HTR-8/SVneo (cell line): ENCODE results near the gene KIAA1671.
A peak's percentile ranks its signal among the peaks of the same experiment; 100 is the strongest.

Experiments used
- DNase-seq: peaks from one replicate; pipeline ENCODE4 v3.0.0; 2011; ENCODE audit warnings: low spot score, mixed read lengths; ENCODE audit not compliant: insufficient read length
- FAIRE-seq: peaks from 2 replicates; lab custom pipeline; 2011; peaks lifted over from hg19 to GRCh38; lab: Jason Lieb, UNC

KIAA1671 gene

GRCh38 chr22:24977370-24978221 is 25.1 kb downstream of the KIAA1671 start:
- FAIRE-seq (no peak), DNase-seq (no peak)

GRCh38 chr22:24978308-24978707 is 25.8 kb downstream of the KIAA1671 start:
- FAIRE-seq: no peak
- no peak for DNase-seq

GRCh38 chr22:24981066-24981465 is 28.6 kb downstream of the KIAA1671 start:
- DNase-seq (no peak), FAIRE-seq (no peak)

GRCh38 chr22:24981656-24982055 is 29.1 kb downstream of the KIAA1671 start:
- DNase-seq: no peak
- FAIRE-seq: no peak

GRCh38 chr22:24982301-24983056 is 30.0 kb downstream of the KIAA1671 start:
- DNase-seq: no peak
- no peak for FAIRE-seq

GRCh38 chr22:24983151-24983550 is 30.6 kb downstream of the KIAA1671 start:
- no peak for FAIRE-seq
- no peak for DNase-seq

GRCh38 chr22:24984122-24984521 is 31.6 kb downstream of the KIAA1671 start:
- no peak for FAIRE-seq
- DNase-seq: no peak

- DNase-seq: peak; percentile 53
- FAIRE-seq: no peak
These were observed 33.3 kb downstream of the KIAA1671 start for GRCh38 chr22:24985826-24986214.

GRCh38 chr22:24986816-24987215 is 34.3 kb downstream of the KIAA1671 start:
- FAIRE-seq (no peak), DNase-seq (no peak)

- FAIRE-seq: no peak
- no peak for DNase-seq
These were observed 36.6 kb downstream of the KIAA1671 start for GRCh38 chr22:24989135-24989534.

- no peak for FAIRE-seq
These were observed 37.0 kb downstream of the KIAA1671 start for GRCh38 chr22:24989541-24989951.

GRCh38 chr22:24990344-24990905 is 37.9 kb downstream of the KIAA1671 start:
- no peak for DNase-seq
- FAIRE-seq: no peak

More at GRCh38 chr22:24989541-24989951, 37.0 kb downstream of the KIAA1671 start:
- DNase-seq: no peak

GRCh38 chr22:24992946-24993345 is 40.4 kb downstream of the KIAA1671 start:
- DNase-seq (no peak), FAIRE-seq (no peak)

- DNase-seq (no peak), FAIRE-seq (no peak)
These were observed 41.7 kb downstream of the KIAA1671 start for GRCh38 chr22:24994070-24994763.

GRCh38 chr22:24995649-24996180 is 43.2 kb downstream of the KIAA1671 start:
- no peak for FAIRE-seq

GRCh38 chr22:24996420-24996952 is 44.0 kb downstream of the KIAA1671 start:
- DNase-seq (peak; percentile 74), FAIRE-seq (peak; percentile 74)

More at GRCh38 chr22:24995649-24996180, 43.2 kb downstream of the KIAA1671 start:
- no peak for DNase-seq

- FAIRE-seq (no peak), DNase-seq (no peak)
These were observed 44.5 kb downstream of the KIAA1671 start for GRCh38 chr22:24997023-24997422.

GRCh38 chr22:25000686-25001085 is 48.2 kb downstream of the KIAA1671 start:
- no peak for FAIRE-seq
- no peak for DNase-seq

GRCh38 chr22:25002241-25002985 is 49.9 kb downstream of the KIAA1671 start:
- FAIRE-seq (no peak), DNase-seq (no peak)
